ENCODE results near the gene PPL. TPM values are rescaled to one million over a fixed set of nuclear protein-coding genes. Genes with fewer than 3 reads are reported as not detected.

The PPL gene
- total RNA-seq, 1 donor = 27.1 TPM

GRCh38 chr16:4852221-4852872, 84.6 kb downstream of the PPL start:
- Histone ChIP-seq H3K36me3 (ENCODE audit: insufficient read depth, low read length) (peaks cover 29% of the 10 kb centered on the region), H3K27me3 (ENCODE audit: insufficient read depth, low read length) (no peaks in the 10 kb centered on the region), H3K4me2 (ENCODE audit: insufficient read depth, low read length) (peak overlapping the region; percentile 23), H4K20me1 (ENCODE audit: insufficient read depth, low read length) (peaks cover 52% of the 10 kb centered on the region), H3K79me2 (ENCODE audit: insufficient read depth, low read length) (peaks cover 93% of the 10 kb centered on the region), H3K4me3 (ENCODE audit: insufficient read depth, low read length) (no peak overlapping the region), H3K9me3 (ENCODE audit: low read depth, low read length) (no peaks in the 10 kb centered on the region), H2AFZ (ENCODE audit: low read length) (no peak overlapping the region), H3K27ac (ENCODE audit: low read depth, low read length) (peak overlapping the region; percentile 36), H3K4me1 (ENCODE audit: insufficient read depth, low read length) (peaks cover 23% of the 10 kb centered on the region)
- DNase-seq (ENCODE audit: insufficient read length, low spot score, missing footprints) = peak; percentile 94
- no peak for TF ChIP-seq CTCF (IDR thresholded peaks at IDR 0.05; ENCODE audit: extremely low read depth, low read depth, low read length)

DNA sequence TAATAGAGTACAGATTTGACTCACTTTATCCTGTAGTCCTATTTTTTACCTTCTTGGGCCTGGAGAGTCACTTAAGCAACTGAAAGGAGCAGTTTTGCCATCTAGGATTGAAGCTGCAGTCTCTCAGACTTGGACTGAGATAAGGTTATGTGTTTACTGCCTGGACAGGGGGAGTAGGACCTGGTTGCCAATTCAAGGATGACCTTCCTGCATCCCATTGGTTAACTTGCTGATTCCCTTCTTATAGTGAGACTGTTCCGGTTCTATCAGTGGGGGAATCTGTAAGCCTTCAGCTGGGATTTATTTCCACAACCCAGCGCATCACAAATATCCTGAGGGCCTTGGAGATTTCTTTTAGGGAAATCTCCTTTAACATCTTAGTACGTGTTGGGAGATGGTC, 86.7 kb downstream of the PPL start:
- Histone ChIP-seq H2AFZ (ENCODE audit: low read length) (no peak overlapping the region), H3K4me3 (ENCODE audit: insufficient read depth, low read length) (peak overlapping the region; percentile 5), H3K27ac (ENCODE audit: low read depth, low read length) (no peak overlapping the region), H3K4me1 (ENCODE audit: insufficient read depth, low read length) (peaks cover 35% of the 10 kb centered on the region), H3K79me2 (ENCODE audit: insufficient read depth, low read length) (peaks cover 91% of the 10 kb centered on the region), H3K4me2 (ENCODE audit: insufficient read depth, low read length) (peak overlapping the region; percentile 96), H4K20me1 (ENCODE audit: insufficient read depth, low read length) (peaks cover 57% of the 10 kb centered on the region), H3K36me3 (ENCODE audit: insufficient read depth, low read length) (peaks cover 17% of the 10 kb centered on the region), H3K9me3 (ENCODE audit: low read depth, low read length) (no peaks in the 10 kb centered on the region), H3K27me3 (ENCODE audit: insufficient read depth, low read length) (no peaks in the 10 kb centered on the region)
- DNase-seq (ENCODE audit: insufficient read length, low spot score, missing footprints) = peak; percentile 44
- no peak for TF ChIP-seq CTCF (IDR thresholded peaks at IDR 0.05; ENCODE audit: extremely low read depth, low read depth, low read length)

DNA sequence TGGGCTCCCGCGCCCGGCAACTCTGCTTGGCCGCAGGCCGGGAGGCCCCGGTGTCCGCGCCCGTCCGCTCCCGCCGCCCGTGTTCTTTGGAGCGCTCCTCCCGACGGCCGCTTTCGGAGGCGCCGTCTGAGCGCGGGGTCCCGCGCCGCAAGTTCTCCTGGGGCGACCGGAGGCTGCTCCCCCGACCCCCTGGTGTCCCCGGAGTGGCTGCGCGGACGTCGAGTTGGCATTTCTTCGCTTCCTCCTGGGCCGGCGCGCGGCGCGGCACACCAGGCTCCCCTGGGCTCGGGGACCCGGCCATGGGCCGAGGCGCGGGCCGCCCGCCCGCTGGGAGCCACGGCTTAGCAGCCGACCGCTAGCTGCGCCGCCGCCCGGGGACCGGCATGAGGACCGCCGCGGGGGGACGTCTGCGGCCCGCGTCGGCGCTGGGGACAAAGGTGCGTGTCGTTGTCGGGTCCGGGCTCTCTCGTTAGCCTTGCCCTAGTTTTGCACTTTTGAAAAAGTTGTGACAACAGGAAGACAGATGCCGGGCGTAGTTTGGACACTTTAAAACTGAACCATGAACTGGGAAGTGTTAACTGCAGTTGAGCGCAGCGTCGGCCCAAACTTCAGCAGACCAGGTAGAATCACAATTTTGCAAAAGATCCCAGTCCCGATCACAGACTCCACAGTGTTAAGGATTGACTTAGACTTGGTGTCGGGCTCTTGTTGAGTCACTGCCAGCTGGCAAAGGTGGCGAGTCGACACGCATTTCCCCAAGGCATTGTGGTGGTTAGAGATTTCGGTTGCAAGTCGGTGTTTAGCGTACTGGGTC, 89.0 kb downstream of the PPL start:
- H3K4me1 ChIP-seq (ENCODE audit: insufficient read depth, low read length) = peaks cover 35% of the 10 kb centered on the region
- peak overlapping the region; percentile 92 for H3K4me3 ChIP-seq (ENCODE audit: insufficient read depth, low read length)
- no peaks in the 10 kb centered on the region for H3K9me3 ChIP-seq (ENCODE audit: low read depth, low read length)
- H3K79me2 ChIP-seq (ENCODE audit: insufficient read depth, low read length) = peaks cover 88% of the 10 kb centered on the region
- H3K27ac ChIP-seq (ENCODE audit: low read depth, low read length) = peak overlapping the region; percentile 76
- H3K36me3 ChIP-seq (ENCODE audit: insufficient read depth, low read length) = peaks cover 19% of the 10 kb centered on the region
- no peaks in the 10 kb centered on the region for H3K27me3 ChIP-seq (ENCODE audit: insufficient read depth, low read length)
- TF ChIP-seq CTCF (IDR thresholded peaks at IDR 0.05; ENCODE audit: extremely low read depth, low read depth, low read length) = no peak
- peak overlapping the region; percentile 63 for H2AFZ ChIP-seq (ENCODE audit: low read length)
- H3K4me2 ChIP-seq (ENCODE audit: insufficient read depth, low read length) = peak overlapping the region; percentile 96
- DNase-seq (ENCODE audit: insufficient read length, low spot score, missing footprints) = peak; percentile 85
- peaks cover 66% of the 10 kb centered on the region for H4K20me1 ChIP-seq (ENCODE audit: insufficient read depth, low read length)
